Activated gamma-delta T cell treated with anti-CD3 and anti-CD28 coated beads, Interleukin-2, amount 50 U/mL, for 16 hours (primary cell): ENCODE data around the gene SCNN1A.

ENCODE experiments used
- DNase-seq: peaks from one replicate; pipeline ENCODE4 v3.0.0-alpha.2; 2020; ENCODE audit warnings: low read depth

Gene SCNN1A

GRCh38 chr12:6375269-6376078, at the start of gene SCNN1A:
SCNN1A (minus strand) TSS chr12:6375563; CDS start chr12:6374783, 780 bp downstream.
- DNase-seq = no peak

GRCh38 chr12:6424866-6425265, 49.5 kb upstream of the SCNN1A start:
- DNase-seq = no peak

- no peak for DNase-seq
These were observed 48.6 kb upstream of the SCNN1A start for GRCh38 chr12:6424008-6424347.

- DNase-seq = peak; percentile 61
These were observed 48.1 kb upstream of the SCNN1A start for GRCh38 chr12:6423267-6424007.

GRCh38 chr12:6420364-6420763, 45.0 kb upstream of the SCNN1A start:
- DNase-seq = no peak

- no peak for DNase-seq
These were observed 43.4 kb upstream of the SCNN1A start for GRCh38 chr12:6418796-6419195.

- no peak for DNase-seq
These were observed 41.2 kb upstream of the SCNN1A start for GRCh38 chr12:6416596-6416995.

- DNase-seq = no peak
These were observed 32.0 kb upstream of the SCNN1A start for GRCh38 chr12:6407236-6407954.

- no peak for DNase-seq
These were observed 30.6 kb upstream of the SCNN1A start for GRCh38 chr12:6405963-6406362.

GRCh38 chr12:6404390-6404789, 29.0 kb upstream of the SCNN1A start:
- no peak for DNase-seq

GRCh38 chr12:6399884-6400644, 24.7 kb upstream of the SCNN1A start:
- DNase-seq = no peak

- DNase-seq = no peak
These were observed 20.7 kb upstream of the SCNN1A start for GRCh38 chr12:6396031-6396430.

- DNase-seq = no peak
These were observed 19.0 kb upstream of the SCNN1A start for GRCh38 chr12:6394398-6394797.

GRCh38 chr12:6393109-6393508, 17.7 kb upstream of the SCNN1A start:
- no peak for DNase-seq

GRCh38 chr12:6392504-6392903, 17.1 kb upstream of the SCNN1A start:
- no peak for DNase-seq

GRCh38 chr12:6391013-6391412, 15.7 kb upstream of the SCNN1A start:
- no peak for DNase-seq

GRCh38 chr12:6390084-6390799, 14.9 kb upstream of the SCNN1A start:
- no peak for DNase-seq

GRCh38 chr12:6387541-6387940, 12.2 kb upstream of the SCNN1A start:
- no peak for DNase-seq

GRCh38 chr12:6386491-6386890, 11.1 kb upstream of the SCNN1A start:
- no peak for DNase-seq

GRCh38 chr12:6386038-6386437, 10.7 kb upstream of the SCNN1A start:
- DNase-seq = no peak
